Neuronal stem cell (in vitro differentiated cells): ENCODE data around the gene CX3CL1.
A peak's percentile ranks its signal among the peaks of the same experiment; 100 is the strongest.

Source experiments
- DNase-seq: peaks from one replicate; pipeline ENCODE4 v3.0.0-alpha.2; 2013; ENCODE audit warnings: low spot score
- H2AFZ ChIP-seq: one replicate; pipeline ENCODE4 v1.6.1; 2013; ENCODE audit warnings: mild to moderate bottlenecking, low read length, inconsistent platforms
- H2AK5ac ChIP-seq: 2 replicates; pipeline ENCODE4 v1.6.1; 2013; ENCODE audit warnings: low read depth, mild to moderate bottlenecking, inconsistent platforms, low read length, moderate library complexity, mixed read lengths
- H2BK120ac ChIP-seq: 2 replicates; pipeline ENCODE4 v1.6.1; 2013; ENCODE audit warnings: low read depth, mild to moderate bottlenecking, inconsistent platforms, low read length, moderate library complexity, mixed read lengths
- H2BK12ac ChIP-seq: one replicate; pipeline ENCODE4 v1.6.1; 2013; ENCODE audit warnings: low read length, inconsistent platforms
- H2BK15ac ChIP-seq: 2 replicates; pipeline ENCODE4 v1.6.1; 2013; ENCODE audit warnings: mild to moderate bottlenecking, low read length, inconsistent platforms, mixed read lengths
- H2BK5ac ChIP-seq: one replicate; pipeline ENCODE4 v1.6.1; 2013; ENCODE audit warnings: inconsistent platforms, mild to moderate bottlenecking, low read length, moderate library complexity
- H3K14ac ChIP-seq: one replicate; pipeline ENCODE4 v1.6.1; 2013; ENCODE audit warnings: low read length, inconsistent platforms
- H3K18ac ChIP-seq: 2 replicates; pipeline ENCODE4 v1.6.1; 2013; ENCODE audit warnings: low read length, inconsistent platforms
- H3K23ac ChIP-seq: 2 replicates; pipeline ENCODE4 v1.6.1; 2013; ENCODE audit warnings: low read depth, mild to moderate bottlenecking, mixed read lengths, low read length, inconsistent platforms; ENCODE audit not compliant: poor library complexity
- H3K27ac ChIP-seq: replicated peaks from 3 replicates; pipeline ENCODE4 v1.5.1; 2013; ENCODE audit warnings: low read length, inconsistent platforms
- H3K27me3 ChIP-seq, 3 experiments: 2 replicates each; pipeline ENCODE4 v1.6.1; 2013; ENCODE audit warnings: low read length in 3 of 3, mild to moderate bottlenecking in 2 of 3, inconsistent platforms in 1 of 3, low read depth in 1 of 3, mixed read lengths in 1 of 3, moderate library complexity in 1 of 3; ENCODE audit not compliant: control insufficient read depth in 3 of 3, insufficient read depth in 3 of 3
- H3K36me3 ChIP-seq, 2 donors: replicated peaks in 1 of 2; 2 replicates each; pipeline ENCODE4 v1.6.1; 2013; ENCODE audit warnings: low read length in 2 of 2; ENCODE audit not compliant: control insufficient read depth in 2 of 2, insufficient read depth in 2 of 2
- H3K4ac ChIP-seq: 2 replicates; pipeline ENCODE4 v1.6.1; 2013; ENCODE audit warnings: inconsistent platforms, mild to moderate bottlenecking, low read length, moderate library complexity
- H3K4me1 ChIP-seq, 2 donors: 1 replicate in 1 of 2; 2 replicates in 1 of 2; pipeline ENCODE4 v1.6.1; 2013; ENCODE audit warnings: low read length in 2 of 2, low read depth in 1 of 2; ENCODE audit not compliant: control insufficient read depth in 2 of 2, insufficient read depth in 1 of 2
- H3K4me2 ChIP-seq: one replicate; pipeline ENCODE4 v1.6.1; 2013; ENCODE audit warnings: mild to moderate bottlenecking, low read length, inconsistent platforms; ENCODE audit not compliant: insufficient read depth, poor library complexity, severe bottlenecking
- H3K4me3 ChIP-seq, 2 donors: 2 replicates each; pipeline ENCODE4 v1.5.1; 2013; ENCODE audit warnings: low read length in 2 of 2, mild to moderate bottlenecking in 2 of 2, inconsistent platforms in 1 of 2, moderate library complexity in 1 of 2
- H3K79me1 ChIP-seq: one replicate; pipeline ENCODE4 v1.6.1; 2013; ENCODE audit warnings: low read depth, mild to moderate bottlenecking, inconsistent platforms, low read length, moderate library complexity
- H3K9ac ChIP-seq: one replicate; pipeline ENCODE4 v1.6.1; 2013; ENCODE audit warnings: mild to moderate bottlenecking, low read depth, low read length, inconsistent platforms; ENCODE audit not compliant: poor library complexity
- H3K9me3 ChIP-seq, 2 donors: replicated peaks in 1 of 2; 2 replicates each; pipeline versions ENCODE3 to v1.6.1; 2013; ENCODE audit warnings: low read length in 2 of 2, mild to moderate bottlenecking in 2 of 2, inconsistent platforms in 1 of 2, low read depth in 1 of 2, mixed read lengths in 1 of 2, moderate library complexity in 1 of 2; ENCODE audit not compliant: control insufficient read depth in 2 of 2, insufficient read depth in 1 of 2
- H4K8ac ChIP-seq: one replicate; pipeline ENCODE4 v1.6.1; 2013; ENCODE audit warnings: low read depth, mild to moderate bottlenecking, inconsistent platforms, low read length, moderate library complexity
- H4K91ac ChIP-seq: one replicate; pipeline ENCODE4 v1.6.1; 2013; ENCODE audit warnings: low read length, low read depth, mild to moderate bottlenecking, inconsistent platforms; ENCODE audit not compliant: poor library complexity
- WGBS, 2 donors: extraction: QIAGEN DNeasy Blood & Tissue Kit; methylation state at CpG; one replicate each; pipeline ENCODE4 v1.1.7; 2013; ENCODE audit warnings: missing lambda C conversion rate in 2 of 2, mixed read lengths in 1 of 2; ENCODE audit not compliant: insufficient read length in 2 of 2, insufficient replicate concordance in 1 of 2; ENCODE audit errors: extremely low coverage in 2 of 2; 5-methylcytosine and 5-hydroxymethylcytosine counted together

CX3CL1 gene

GRCh38 chr16:57411362-57411976 is 39.2 kb downstream of the CX3CL1 start:
- H3K23ac ChIP-seq, result no peak overlapping the region
- H3K27me3 ChIP-seq, result peaks cover 0 to 9% (median 0%) of the 10 kb centered on the region in 3 experiments
- H2AFZ ChIP-seq, result peak overlapping the region; percentile 64
- H3K4me1 ChIP-seq, result peaks cover 3 to 8% of the 10 kb centered on the region in 2 donors
- H2BK12ac ChIP-seq, result peak overlapping the region; percentile 34
- H3K27ac ChIP-seq, result no peak overlapping the region
- no peak overlapping the region for H2BK5ac ChIP-seq
- H3K4me2 ChIP-seq, result no peak overlapping the region
- peak overlapping the region; percentile 76 for H3K18ac ChIP-seq
- H3K36me3 ChIP-seq, result no peaks in the 10 kb centered on the region
- H2BK15ac ChIP-seq, result no peak overlapping the region
- H3K9me3 ChIP-seq, result no peaks in the 10 kb centered on the region
- H3K9ac ChIP-seq, result peak overlapping the region; percentile 56
- H2AK5ac ChIP-seq, result peak overlapping the region; percentile 50
- no peak overlapping the region for H3K4me3 ChIP-seq
- no peak for DNase-seq
- H4K91ac ChIP-seq, result no peak overlapping the region
- no peak overlapping the region for H3K14ac ChIP-seq
- no peak overlapping the region for H3K4ac ChIP-seq
- no peak overlapping the region for H2BK120ac ChIP-seq
- no CpG with 5 or more reads among the region's 12 CpGs for WGBS, 2 donors
- no peak overlapping the region for H4K8ac ChIP-seq
- H3K79me1 ChIP-seq, result no peaks in the 10 kb centered on the region

- H3K14ac ChIP-seq, result no peak overlapping the region
- no peak overlapping the region for H2AFZ ChIP-seq
- peak overlapping the region; percentile 31 for H3K23ac ChIP-seq
- no peak overlapping the region for H3K4me2 ChIP-seq
- no peak overlapping the region for H3K9ac ChIP-seq
- no peak for DNase-seq
- H3K18ac ChIP-seq, result no peak overlapping the region
- H3K27ac ChIP-seq, result no peak overlapping the region
- no peak overlapping the region for H3K4me3 ChIP-seq
- H3K9me3 ChIP-seq, result no peaks in the 10 kb centered on the region
- no peak overlapping the region for H2BK120ac ChIP-seq
- H3K36me3 ChIP-seq, result no peaks in the 10 kb centered on the region
- no peak overlapping the region for H2BK12ac ChIP-seq
- peak overlapping the region; percentile 78 for H2AK5ac ChIP-seq
- H2BK5ac ChIP-seq, result no peak overlapping the region
- H2BK15ac ChIP-seq, result no peak overlapping the region
- no peaks in the 10 kb centered on the region for H3K79me1 ChIP-seq
- H4K8ac ChIP-seq, result no peak overlapping the region
- WGBS, 2 donors, result no CpG with 5 or more reads among the region's 9 CpGs
- H4K91ac ChIP-seq, result no peak overlapping the region
- H3K4ac ChIP-seq, result no peak overlapping the region
- peaks cover 0 to 9% (median 0%) of the 10 kb centered on the region in 3 experiments for H3K27me3 ChIP-seq
- peaks cover 8 to 12% of the 10 kb centered on the region in 2 donors for H3K4me1 ChIP-seq
Measured at GRCh38 chr16:57412584-57412983, 40.3 kb downstream of the CX3CL1 start.

DNA sequence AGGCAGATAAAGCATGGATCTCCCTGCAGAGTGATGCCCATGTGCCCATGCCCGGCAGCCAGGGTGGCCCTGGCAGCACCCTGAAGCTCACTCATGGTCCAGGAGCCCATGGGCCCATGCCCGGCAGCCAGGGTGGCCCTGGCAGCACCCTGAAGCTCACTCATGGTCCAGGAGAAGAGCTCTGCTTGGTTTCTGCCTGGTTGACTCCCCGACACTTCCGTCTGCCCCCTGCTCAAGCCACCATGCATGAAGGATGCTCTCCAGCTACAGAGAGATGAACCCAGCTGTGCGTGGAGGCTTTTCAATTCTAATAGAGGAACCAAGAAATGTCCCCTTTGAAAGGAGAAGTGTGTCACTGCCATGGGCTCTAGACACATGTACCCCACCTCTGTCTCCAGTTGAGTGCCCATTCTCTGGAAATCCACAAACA is 41.0 kb downstream of the CX3CL1 start:
- Histone ChIP-seq H3K79me1 (no peaks in the 10 kb centered on the region), H2BK120ac (no peak overlapping the region), H2BK15ac (no peak overlapping the region), H2AFZ (no peak overlapping the region), H3K27ac (no peak overlapping the region), H3K18ac (no peak overlapping the region), H3K4ac (no peak overlapping the region), H2BK12ac (no peak overlapping the region), H4K8ac (no peak overlapping the region), H3K14ac (no peak overlapping the region), H3K4me1 (peaks cover 12% of the 10 kb centered on the region in 2 donors), H2BK5ac (no peak overlapping the region), H3K9ac (no peak overlapping the region), H4K91ac (no peak overlapping the region), H3K23ac (no peak overlapping the region), H3K36me3 (no peaks in the 10 kb centered on the region), H3K4me3 (no peak overlapping the region), H3K27me3 (peaks cover 0 to 9% (median 0%) of the 10 kb centered on the region in 3 experiments), H2AK5ac (peak overlapping the region; percentile 78), H3K9me3 (no peaks in the 10 kb centered on the region), H3K4me2 (no peak overlapping the region)
- no peak for DNase-seq
- WGBS, 2 donors, result no CpG with 5 or more reads among the region's 5 CpGs

DNA sequence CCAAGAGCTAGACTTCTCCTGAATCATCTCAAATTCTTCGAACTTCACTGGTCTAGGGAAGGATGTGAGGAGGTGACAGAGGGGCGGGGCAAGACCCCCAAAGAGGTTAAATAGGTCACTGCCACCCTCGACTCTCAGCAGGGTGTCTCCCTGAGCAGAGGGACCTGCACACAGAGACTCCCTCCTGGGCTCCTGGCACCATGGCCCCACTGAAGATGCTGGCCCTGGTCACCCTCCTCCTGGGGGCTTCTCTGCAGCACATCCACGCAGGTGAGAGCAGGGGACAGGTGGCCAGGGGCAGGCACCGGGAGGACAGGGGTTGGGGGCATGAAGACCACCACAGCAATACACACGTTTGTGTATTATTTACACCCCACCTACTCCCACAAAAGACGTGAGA is 41.4 kb downstream of the CX3CL1 start:
- peaks cover 12% of the 10 kb centered on the region in 2 donors for H3K4me1 ChIP-seq
- H3K4me2 ChIP-seq, result no peak overlapping the region
- no peak overlapping the region for H2BK15ac ChIP-seq
- H3K36me3 ChIP-seq, result no peaks in the 10 kb centered on the region
- no peaks in the 10 kb centered on the region for H3K79me1 ChIP-seq
- no CpG with 5 or more reads among the region's 7 CpGs for WGBS, 2 donors
- no peak overlapping the region for H3K14ac ChIP-seq
- no peak overlapping the region for H3K4ac ChIP-seq
- no peak overlapping the region for H2AFZ ChIP-seq
- H2AK5ac ChIP-seq, result no peak overlapping the region
- no peak overlapping the region for H3K27ac ChIP-seq
- H2BK12ac ChIP-seq, result no peak overlapping the region
- no peak overlapping the region for H3K4me3 ChIP-seq
- H3K9ac ChIP-seq, result no peak overlapping the region
- H2BK5ac ChIP-seq, result no peak overlapping the region
- H3K9me3 ChIP-seq, result no peaks in the 10 kb centered on the region
- peak overlapping the region; percentile 90 for H4K91ac ChIP-seq
- H2BK120ac ChIP-seq, result no peak overlapping the region
- no peak for DNase-seq
- no peak overlapping the region for H3K23ac ChIP-seq
- no peak overlapping the region for H3K18ac ChIP-seq
- H3K27me3 ChIP-seq, result peaks cover 0 to 9% (median 0%) of the 10 kb centered on the region in 3 experiments
- no peak overlapping the region for H4K8ac ChIP-seq
